ENCODE data around the gene GALE. TPM values are rescaled to one million over a fixed set of nuclear protein-coding genes. Genes with fewer than 3 reads are reported as not detected.
"Not testable (repeated sequence)": the region's sequence is repeated elsewhere in the genome, so short reads cannot be mapped to it uniquely, and the experiment has no call there.

The GALE gene
- total RNA-seq, 1 experiment from 2014 or later: 86.0 TPM

DNA sequence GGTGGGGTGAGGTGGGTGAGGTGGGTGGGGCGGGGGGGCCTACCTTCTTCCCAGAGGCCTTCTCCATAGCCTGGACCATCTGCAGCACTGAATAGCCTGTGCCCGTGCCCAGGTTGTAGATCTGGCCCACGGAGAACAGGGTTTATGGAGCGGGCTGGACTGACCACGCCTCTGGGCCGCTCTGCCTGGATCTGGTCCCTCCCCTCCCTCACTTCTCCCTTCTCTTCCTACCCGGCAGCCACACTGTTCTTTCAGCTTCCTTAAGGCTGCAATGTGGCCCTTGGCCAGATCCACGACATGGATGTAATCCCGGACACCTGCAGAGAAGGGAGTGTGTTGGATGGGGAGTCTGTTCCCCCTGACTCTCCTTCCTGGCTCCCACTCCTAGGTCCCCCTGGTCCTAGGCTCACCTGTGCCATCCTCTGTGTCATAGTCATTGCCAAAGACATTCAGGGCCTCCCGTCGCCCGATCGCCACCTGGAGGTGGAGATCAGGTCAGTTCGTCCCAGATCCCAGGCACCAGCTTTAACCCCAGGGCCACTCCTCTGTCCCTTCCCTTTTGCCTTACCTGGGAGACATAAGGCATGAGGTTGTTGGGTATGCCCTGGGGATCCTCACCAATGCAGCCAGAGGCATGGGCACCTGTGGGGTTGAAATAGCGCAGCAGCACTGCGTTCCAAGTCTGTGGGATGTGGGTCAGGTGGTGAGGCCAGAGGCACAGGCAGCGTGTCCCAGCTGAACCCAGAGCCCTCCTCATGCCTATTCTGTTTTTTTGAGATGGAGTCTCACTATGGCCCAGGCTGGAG, 3.9 kb downstream of the GALE start:
- Histone ChIP-seq H3F3A (ENCODE audit: low read length, unreplicated experiment) (no peaks in the 10 kb centered on the region), H3K4me3 (ENCODE audit: low read length) (no peak overlapping the region), H3K9me2 (replicated peaks; ENCODE audit: low read length) (no peaks in the 10 kb centered on the region), H3K27ac (ENCODE audit: low read length) (no peak overlapping the region), H3K9ac (ENCODE audit: low read length) (no peak overlapping the region), H3K79me2 (ENCODE audit: low read length) (peaks cover 30% of the 10 kb centered on the region), H4K20me1 (ENCODE audit: low read length) (no peaks in the 10 kb centered on the region), H3K27me3 (ENCODE audit: low read length) (no peaks in the 10 kb centered on the region), H3K36me3 (ENCODE audit: low read depth, low read length) (peaks cover 14% of the 10 kb centered on the region), H2AFZ (ENCODE audit: low read length) (no peak overlapping the region), H3K4me2 (ENCODE audit: low read length) (no peak overlapping the region), H3K4me1 (ENCODE audit: insufficient read depth, low read length) (peaks cover 25% of the 10 kb centered on the region), H3K9me3 (ENCODE audit: low read length) (no peaks in the 10 kb centered on the region)
- intact Hi-C loops (cut with micrococcal nuclease): no loop called here
- no peak for ATAC-seq
- ChIA-PET CTCF (interaction anchor here (2.2 kb wide), 1 partner anchor 25 kb away, joined by 10 read pairs; no protein-coding TSS in a partner anchor), POLR2A (ENCODE audit: unreplicated experiment) (no interaction called here)
- DNase-seq: no peak
- BruUV-seq (replicated peaks): no TSS peak
- TF ChIP-seq, protein P1, sequence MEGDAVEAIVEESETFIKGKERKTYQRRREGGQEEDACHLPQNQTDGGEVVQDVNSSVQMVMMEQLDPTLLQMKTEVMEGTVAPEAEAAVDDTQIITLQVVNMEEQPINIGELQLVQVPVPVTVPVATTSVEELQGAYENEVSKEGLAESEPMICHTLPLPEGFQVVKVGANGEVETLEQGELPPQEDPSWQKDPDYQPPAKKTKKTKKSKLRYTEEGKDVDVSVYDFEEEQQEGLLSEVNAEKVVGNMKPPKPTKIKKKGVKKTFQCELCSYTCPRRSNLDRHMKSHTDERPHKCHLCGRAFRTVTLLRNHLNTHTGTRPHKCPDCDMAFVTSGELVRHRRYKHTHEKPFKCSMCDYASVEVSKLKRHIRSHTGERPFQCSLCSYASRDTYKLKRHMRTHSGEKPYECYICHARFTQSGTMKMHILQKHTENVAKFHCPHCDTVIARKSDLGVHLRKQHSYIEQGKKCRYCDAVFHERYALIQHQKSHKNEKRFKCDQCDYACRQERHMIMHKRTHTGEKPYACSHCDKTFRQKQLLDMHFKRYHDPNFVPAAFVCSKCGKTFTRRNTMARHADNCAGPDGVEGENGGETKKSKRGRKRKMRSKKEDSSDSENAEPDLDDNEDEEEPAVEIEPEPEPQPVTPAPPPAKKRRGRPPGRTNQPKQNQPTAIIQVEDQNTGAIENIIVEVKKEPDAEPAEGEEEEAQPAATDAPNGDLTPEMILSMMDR (conservative IDR thresholded peaks at IDR 0.05; ENCODE audit: low read depth, low read length): peak; percentile 39
- no peak for TF ChIP-seq EZH2phosphoT487 (IDR thresholded peaks at IDR 0.05; ENCODE audit: borderline replicate concordance, low read length)
- TF ChIP-seq EZH2 (IDR thresholded peaks at IDR 0.05; ENCODE audit: low read length, unreplicated experiment): no peak

DNA sequence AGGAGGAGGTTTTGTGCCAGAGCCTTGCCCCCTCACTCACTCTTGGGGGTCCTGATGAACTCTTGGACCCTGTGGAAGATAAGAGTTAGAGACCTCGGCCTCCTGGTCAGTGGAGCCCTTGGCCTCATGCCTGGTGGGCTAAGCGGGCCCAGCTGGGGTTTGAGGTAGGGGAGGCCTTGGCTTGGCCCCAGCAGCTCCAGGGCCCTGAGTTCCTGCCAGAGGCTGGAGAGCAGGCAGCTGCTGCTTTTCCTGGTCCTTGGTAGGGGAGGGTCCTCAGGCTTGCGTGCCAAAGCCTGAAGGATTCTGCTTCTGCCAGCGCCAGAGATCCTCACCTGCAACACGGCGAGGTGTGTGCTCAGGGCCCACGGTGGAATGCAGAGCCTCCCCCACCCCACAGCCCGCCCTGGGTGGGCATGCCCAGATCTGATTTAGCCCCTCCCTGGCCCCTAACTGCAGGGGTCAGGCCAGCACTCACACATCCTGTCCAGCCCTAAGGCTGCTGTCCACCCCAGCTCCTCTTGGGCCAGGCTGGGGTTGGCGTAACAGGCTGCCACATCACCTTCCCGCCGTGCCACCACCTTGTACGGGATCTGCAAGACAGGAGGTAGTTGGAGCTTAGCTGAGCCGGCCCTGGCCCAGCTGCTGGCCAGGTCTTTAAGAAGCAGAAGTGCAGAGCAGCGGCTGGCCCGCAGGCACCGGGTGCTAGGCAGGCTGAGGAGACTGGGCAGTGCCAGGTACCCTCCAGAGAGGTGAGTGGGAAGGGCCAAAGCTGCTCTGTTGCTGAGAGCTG, 4.7 kb downstream of the GALE start:
- Histone ChIP-seq H3K4me1 (ENCODE audit: insufficient read depth, low read length) (peaks cover 19% of the 10 kb centered on the region), H3K36me3 (ENCODE audit: low read depth, low read length) (peaks cover 14% of the 10 kb centered on the region), H3K9me3 (ENCODE audit: low read length) (no peaks in the 10 kb centered on the region), H3K4me2 (ENCODE audit: low read length) (no peak overlapping the region), H3K4me3 (ENCODE audit: low read length) (no peak overlapping the region), H3K79me2 (ENCODE audit: low read length) (peaks cover 37% of the 10 kb centered on the region), H4K20me1 (ENCODE audit: low read length) (no peaks in the 10 kb centered on the region), H3K9me2 (replicated peaks; ENCODE audit: low read length) (no peaks in the 10 kb centered on the region), H2AFZ (ENCODE audit: low read length) (no peak overlapping the region), H3F3A (ENCODE audit: low read length, unreplicated experiment) (no peaks in the 10 kb centered on the region), H3K27ac (ENCODE audit: low read length) (no peak overlapping the region), H3K27me3 (ENCODE audit: low read length) (no peaks in the 10 kb centered on the region), H3K9ac (ENCODE audit: low read length) (no peak overlapping the region)
- POLR2A ChIA-PET (ENCODE audit: unreplicated experiment): no interaction called here
- DNase-seq (no peak), ATAC-seq (no peak)
- no peak for TF ChIP-seq EZH2 (IDR thresholded peaks at IDR 0.05; ENCODE audit: low read length, unreplicated experiment)
- TF ChIP-seq, protein P1 (conservative IDR thresholded peaks at IDR 0.05; ENCODE audit: low read depth, low read length): no peak
- TF ChIP-seq EZH2phosphoT487 (IDR thresholded peaks at IDR 0.05; ENCODE audit: borderline replicate concordance, low read length): no peak
- CTCF ChIA-PET: interaction anchor here (2.2 kb wide), 1 partner anchor 24 kb away, joined by 10 read pairs; no protein-coding TSS in a partner anchor
- no TSS peak for BruUV-seq (replicated peaks)
- intact Hi-C loops (cut with micrococcal nuclease): no loop called here

DNA sequence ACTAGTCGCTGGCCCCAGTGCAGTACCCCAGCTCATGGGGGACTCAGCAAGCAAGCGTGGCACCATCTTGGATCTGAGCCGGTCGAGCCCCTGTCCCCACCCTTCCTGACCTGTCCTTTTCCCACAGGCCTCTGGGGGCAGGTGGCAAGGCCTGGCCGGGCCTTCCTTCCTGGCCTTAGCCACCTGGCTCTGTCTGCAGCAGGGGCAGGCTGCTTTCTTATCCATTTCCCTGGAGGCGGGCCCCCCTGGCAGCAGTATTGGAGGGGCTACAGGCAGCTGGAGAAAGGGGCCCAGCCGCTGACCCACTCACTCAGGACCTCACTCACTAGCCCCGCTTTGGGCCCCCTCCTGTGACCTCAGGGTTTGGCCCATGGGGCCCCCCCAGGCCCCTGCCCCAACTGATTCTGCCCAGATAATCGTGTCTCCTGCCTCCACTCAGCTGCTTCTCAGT, 5.8 kb downstream of the GALE start:
- H3K27me3 ChIP-seq (ENCODE audit: low read length); intact Hi-C loops (cut with micrococcal nuclease); H3K9me2 ChIP-seq (replicated peaks; ENCODE audit: low read length); H3K9ac ChIP-seq (ENCODE audit: low read length); H2AFZ ChIP-seq (ENCODE audit: low read length); H3K9me3 ChIP-seq (ENCODE audit: low read length); H3K27ac ChIP-seq (ENCODE audit: low read length); H3K4me3 ChIP-seq (ENCODE audit: low read length); POLR2A ChIA-PET (ENCODE audit: unreplicated experiment); H3F3A ChIP-seq (ENCODE audit: low read length, unreplicated experiment); DNase-seq; H3K4me2 ChIP-seq (ENCODE audit: low read length); ATAC-seq; H4K20me1 ChIP-seq (ENCODE audit: low read length): not testable (repeated sequence)
- CTCF ChIA-PET: interaction anchor here (0.8 kb wide), 1 partner anchor 23 kb away, joined by 4 read pairs; no protein-coding TSS in a partner anchor
- BruUV-seq (replicated peaks): TSS peak; percentile 16
- Histone ChIP-seq H3K36me3 (ENCODE audit: low read depth, low read length) (peaks cover 14% of the 10 kb centered on the region), H3K4me1 (ENCODE audit: insufficient read depth, low read length) (peaks cover 27% of the 10 kb centered on the region), H3K79me2 (ENCODE audit: low read length) (peaks cover 34% of the 10 kb centered on the region)
